HG03354 (cell line): ENCODE data around the gene SPRED1.
"Not testable (repeated sequence)": the region's sequence is repeated elsewhere in the genome, so short reads cannot be mapped to it uniquely, and the experiment has no call there.

Experiments used
- ATAC-seq: cut with Tn5 transposase; IDR thresholded peaks from one replicate; pipeline ENCODE4 v1.9.1; 2021; ENCODE audit warnings: mild to moderate bottlenecking; ENCODE audit not compliant: unreplicated experiment, poor library complexity, severe bottlenecking

The SPRED1 gene

DNA sequence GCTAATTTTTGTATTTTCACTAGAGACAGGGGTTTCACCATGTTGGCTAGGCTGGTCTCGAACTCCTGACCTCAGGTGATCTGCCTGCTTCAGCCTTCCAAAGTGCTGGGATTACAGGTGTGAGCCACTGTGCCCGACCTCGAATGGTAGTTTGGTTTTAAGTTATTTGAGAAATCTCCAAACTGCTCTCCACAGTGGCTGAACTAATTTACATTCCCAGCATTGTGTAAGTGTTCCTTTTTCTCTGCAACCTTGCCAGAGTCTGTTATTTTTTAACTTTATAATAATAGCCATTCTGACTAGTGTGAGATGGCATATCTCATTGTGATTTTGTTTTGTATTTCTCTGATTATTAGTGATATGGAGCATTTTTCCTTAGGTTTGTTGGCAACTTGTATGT lies 19.8 kb downstream of the SPRED1 start:
- not testable (repeated sequence) for ATAC-seq

DNA sequence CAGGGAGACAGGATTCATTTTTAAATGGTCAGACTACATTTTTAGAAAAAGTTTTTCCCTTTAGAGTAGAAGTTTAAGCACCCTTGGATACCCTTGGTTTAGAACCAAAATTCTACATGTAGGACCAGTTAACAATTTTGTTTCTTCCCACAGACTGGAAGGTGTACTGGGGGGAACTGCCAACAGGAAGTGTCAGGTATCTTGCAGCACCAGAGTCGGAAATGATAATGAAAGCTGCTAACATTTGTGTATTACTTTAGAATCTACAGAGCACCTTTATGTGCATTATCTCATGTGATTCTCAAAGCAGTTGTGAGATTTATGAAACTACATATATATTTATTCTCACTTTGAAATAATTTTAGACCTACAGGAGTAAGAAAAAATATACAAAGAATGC lies 21.5 kb downstream of the SPRED1 start:
- ATAC-seq, result no peak

DNA sequence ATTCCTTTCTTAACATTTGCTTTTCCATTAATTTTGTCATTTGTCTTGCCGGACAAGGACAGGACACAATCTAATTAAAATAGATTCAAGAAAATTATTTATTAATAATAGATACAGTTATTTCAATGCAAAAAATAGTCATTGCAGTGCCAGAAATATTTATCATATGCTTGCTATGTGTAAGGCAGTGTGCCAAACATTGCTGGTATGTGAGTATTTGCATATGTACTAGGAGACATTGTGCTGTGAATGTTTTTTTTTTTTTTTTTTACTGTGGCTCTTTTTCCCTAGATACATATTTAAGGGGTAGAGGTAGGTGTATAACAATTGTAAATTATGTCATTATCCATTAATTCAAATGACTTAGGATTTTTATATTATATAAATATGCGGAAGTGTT lies 23.3 kb downstream of the SPRED1 start:
- no peak for ATAC-seq

DNA sequence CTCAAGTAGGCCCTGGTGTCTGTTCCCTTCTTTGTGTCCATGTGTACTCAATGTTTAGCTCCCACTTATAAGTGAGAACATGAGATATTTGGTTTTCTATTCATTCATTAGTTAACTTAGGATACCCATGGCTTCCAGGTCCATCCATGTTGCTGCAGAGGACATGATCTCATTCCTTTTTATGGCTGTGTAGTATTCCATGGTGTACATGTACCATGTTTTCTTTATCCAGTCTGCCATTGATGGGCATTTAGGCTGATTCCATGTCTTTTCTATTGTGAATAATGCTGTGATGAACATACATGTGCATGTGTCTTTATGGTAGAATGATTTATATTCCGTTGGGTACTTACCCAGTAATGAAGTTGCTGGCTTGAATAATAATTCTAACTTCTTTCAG lies 24.6 kb downstream of the SPRED1 start:
- not testable (repeated sequence) for ATAC-seq

DNA sequence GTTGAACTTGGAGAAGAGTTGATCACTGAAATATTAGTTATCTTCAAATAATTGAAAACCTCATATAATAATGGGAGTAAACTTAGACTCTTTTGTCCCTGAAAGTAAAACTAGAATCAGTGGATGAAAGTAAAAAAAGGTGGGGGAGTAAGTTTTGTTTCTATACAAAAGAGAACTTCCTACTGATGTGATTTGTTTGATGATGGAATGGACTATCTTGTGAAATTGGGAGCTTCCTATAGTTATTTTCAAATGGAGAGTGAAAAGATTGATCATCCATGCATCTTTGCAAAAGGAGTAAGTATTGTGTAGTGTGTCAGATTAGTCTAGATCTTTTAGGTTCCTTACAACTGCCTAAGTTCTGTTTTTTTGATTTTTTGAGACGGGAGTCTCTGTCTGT lies 28.4 kb downstream of the SPRED1 start:
- no peak for ATAC-seq

DNA sequence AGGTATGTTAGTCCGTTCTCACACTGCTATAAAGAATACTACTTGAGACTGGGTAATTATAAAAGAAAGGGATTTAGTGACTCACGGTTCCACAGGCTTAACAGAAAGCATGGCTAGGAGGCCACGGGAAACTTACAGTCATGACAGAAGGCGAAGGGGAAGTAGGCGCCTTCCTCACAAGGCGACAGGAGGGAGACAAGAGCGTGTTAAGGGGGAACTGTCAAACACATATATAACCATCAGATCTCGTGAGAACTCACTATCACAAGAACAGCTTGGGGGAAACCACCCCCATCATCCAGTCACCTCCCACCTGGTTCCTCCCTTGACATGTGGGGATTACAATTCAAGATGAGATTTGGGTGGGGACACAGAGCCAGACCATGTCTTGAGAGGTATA lies 30.4 kb downstream of the SPRED1 start:
- no peak for ATAC-seq

DNA sequence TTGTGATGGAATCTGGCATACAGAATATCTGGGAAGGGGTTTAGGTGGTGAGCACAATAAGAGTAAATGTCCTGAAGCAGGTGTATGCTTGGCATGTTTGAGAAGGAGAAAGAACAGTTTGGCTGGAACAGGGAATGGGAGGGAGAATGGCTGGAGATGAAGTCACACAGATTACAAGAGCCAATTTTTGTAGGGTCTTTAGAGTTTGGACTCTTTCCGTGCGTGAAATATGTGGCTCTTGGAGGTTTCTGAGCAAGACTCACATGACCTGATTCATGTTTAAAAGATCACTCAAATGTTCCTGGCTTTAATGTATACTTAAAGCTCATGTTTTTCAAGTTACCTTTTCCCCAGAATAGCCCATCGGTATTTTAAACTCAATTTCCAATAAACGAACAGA lies 32.8 kb downstream of the SPRED1 start:
- no peak for ATAC-seq

DNA sequence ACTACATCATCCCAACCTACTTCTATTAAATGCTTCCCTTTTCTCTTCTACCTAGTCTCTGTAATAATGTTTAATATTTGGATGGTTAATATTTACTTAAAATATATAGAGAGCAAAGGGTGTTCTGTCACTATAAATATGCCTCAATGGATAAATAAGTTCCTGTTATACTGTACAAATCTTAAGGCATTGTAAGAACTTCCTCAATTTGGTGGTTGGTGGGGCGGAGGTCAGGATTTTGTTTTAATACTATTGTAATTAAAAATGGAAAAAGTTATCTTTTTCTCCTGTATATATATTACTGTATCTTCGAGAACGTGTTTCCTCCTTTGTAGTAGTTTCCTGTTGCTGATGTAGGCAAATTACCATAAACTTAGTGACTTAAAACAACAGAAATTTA lies 41.5 kb downstream of the SPRED1 start:
- ATAC-seq, result no peak

DNA sequence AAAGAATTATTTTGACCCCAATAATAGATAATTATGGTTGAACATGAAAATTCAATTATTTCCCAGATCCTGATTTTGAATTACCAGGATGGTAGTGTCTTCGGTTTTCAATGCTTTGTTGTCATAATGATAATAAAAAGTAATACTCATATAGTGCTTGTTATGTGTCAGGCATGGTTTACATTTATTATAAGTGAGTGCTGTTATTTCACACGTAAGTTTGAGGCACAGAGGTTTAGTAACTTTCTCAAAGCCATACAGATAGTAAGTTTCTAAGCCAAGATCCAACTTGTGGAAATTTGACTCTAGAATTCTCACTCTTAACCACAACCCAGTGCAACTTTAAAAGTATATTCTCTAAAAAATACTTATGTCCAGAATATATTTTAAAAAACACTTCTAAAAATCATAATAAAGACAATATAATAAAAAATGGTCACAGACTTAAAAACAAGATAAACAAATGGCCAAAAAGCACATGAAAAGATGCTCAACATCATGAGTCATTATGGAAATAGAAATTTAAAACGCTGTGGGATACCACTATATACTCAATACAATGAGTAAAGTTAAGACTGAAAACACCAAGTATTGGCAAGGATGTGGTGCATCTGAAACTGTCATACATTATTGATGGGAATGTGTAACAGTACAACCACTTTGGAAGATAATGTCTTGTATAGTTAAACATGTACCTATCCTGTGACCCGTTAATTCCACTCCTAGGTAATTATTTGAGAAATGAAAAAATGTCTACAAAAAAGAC lies 45.2 kb downstream of the SPRED1 start:
- ATAC-seq, result peak; percentile 57

DNA sequence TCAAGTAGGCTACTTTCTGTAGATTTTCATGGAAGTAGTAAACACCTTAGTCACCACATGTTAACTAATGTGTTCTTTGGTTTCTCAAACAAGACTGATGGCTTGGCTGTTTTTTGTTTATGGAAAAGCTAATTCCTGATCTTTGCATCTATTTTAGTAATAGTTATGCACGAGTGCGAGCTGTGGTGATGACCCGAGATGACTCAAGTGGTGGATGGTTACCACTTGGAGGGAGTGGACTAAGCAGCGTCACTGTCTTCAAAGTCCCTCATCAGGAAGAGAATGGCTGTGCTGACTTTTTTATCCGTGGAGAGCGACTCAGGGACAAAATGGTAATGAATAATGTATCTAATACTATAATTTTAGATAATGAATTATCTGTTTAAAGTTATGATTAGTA lies 46.6 kb downstream of the SPRED1 start:
- ATAC-seq, result no peak

DNA sequence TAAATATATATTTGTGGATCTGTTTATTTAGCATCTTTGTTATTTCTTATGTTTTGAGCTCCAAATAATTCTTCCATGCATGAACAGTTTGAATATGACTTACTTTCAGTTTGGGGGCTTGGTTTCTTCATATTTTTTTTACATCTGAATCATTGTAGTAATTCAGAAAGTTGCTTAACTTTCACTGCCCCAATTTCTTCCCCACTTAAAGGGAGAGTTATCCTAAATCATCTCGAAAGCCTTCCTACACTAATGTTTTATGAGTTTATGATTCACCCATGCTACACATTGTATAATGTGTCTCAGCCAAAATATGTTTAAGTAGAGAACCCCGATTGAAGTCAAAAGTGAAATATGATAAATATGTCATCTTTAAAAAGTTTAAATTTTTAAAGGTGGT lies 47.8 kb downstream of the SPRED1 start:
- no peak for ATAC-seq

DNA sequence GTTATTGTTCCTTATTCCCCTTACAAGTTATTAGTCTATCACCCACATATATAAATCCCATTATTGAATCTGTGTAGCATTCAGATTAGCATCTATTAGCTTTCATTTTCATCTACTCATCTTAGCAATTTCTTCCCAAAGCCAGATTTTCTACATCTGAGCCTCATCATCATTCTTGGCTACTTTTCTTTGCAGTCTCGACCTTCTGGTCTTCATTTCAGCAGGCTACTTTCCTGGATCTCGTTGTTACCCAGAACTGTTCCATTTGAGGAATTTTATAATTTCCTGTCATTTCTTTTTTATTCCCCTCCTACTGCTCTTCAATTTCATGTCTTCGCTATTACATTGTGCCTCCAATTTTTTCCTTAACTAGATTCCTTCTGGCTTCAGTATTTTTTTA lies 51.8 kb downstream of the SPRED1 start:
- no peak for ATAC-seq

DNA sequence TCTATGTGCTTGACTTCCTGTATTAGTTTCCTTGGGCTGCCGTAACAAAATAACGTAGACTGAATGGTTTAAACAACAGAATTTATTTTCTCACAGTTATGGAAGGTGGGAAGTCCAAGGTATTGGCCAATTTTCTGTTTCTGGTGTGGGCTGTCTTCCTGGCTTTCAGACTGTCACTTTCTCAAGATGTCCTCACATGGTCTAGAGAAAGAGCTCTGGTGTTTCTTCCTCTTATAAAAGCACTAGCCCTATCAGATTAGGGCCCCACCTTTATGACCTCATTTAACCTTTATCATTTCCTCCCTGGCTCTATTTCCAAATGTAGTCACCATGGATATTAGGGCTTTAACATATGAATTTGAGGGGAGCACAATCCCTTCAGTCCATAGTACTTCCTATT lies 54.6 kb downstream of the SPRED1 start:
- ATAC-seq, result no peak

DNA sequence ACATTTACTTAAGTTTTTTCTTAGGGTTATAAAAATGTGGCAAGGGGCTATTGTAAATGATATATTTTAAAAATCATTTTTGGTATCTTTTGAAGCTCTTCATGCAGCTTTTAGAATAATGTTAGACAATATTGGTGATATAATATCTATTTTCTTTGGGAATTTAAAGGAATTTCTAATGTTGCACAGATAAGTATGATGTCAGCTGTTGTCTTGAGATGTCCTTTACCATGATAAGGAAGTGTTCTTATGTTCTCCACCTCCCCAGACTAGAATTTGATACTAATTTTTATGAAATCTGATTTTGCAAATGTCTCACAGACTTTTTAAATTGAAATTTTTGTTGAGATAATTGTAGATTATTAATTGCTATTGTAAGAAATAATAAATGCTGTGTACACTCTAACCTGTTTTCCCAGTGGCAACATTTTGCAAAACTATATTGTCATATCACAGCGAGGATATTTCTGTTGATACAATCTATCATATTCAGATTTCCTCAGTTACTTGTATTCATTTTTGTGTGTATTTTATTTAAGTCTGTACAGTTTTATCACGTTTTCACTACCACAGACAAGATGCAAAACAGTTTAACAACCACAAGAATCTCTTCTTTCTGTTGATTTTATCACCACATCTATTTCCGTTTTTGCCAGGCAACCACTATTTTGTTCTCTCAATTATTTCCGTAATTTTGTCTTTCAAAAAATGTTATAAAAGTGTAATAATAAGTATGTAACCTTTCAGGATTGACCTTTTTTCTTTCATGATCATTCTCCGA lies 55.4 kb downstream of the SPRED1 start:
- no peak for ATAC-seq

DNA sequence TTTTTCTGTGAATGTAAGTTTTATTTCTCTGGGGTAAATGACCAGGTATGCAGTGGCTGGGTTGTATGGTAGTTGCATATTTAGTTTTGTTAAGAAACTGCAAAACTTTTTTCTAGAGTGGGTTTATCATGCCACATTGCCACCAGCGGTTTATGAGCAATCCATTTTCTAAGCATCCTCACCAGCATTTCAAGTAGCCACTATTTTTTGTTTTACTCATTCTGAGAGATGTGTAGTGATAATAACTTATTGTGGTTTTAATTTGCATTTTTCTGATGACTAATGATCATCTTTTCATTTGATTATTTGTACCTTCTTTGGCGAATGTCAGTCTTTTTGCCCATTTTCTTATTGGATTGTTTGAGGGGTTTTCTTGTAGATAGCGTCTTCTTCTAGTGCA lies 56.2 kb downstream of the SPRED1 start:
- peak; percentile 62 for ATAC-seq

DNA sequence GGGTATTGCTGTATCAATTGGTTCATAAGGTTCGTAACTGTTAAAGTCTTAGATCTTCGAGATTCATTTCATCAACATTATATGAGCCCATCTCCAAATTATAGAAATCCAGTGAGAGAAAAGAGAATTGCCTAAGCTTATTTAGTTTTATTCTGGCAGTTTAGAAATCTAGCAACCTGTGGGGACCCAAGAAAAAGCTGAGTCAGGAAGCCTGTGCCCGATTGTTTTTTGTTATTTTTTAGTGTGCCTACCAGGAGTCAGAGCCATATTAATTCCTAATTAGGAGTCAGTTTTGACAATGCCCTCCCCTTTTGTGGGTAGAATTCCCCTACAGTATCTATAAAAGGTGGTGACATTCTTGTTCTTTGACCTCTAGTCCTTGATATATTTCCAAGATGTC lies 59.6 kb downstream of the SPRED1 start:
- ATAC-seq, result no peak

DNA sequence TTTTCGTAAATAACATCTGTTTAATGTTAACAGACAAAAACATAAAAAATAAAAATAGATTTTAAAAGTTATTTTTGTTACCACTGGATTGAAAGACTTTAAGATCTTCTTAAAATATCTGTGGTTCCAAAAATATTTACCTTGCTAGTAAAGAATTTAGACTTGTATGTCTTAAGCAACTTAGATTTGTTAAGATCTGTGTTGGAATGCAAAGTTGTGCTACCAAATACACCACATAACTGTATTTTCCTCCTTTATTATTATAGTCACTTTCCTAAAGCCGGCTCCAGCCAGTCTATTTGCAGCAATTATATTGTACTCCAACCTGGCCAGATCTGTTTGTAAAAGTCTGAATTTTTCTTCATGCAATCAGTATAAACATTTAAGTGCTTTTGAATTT lies 63.7 kb downstream of the SPRED1 start:
- no peak for ATAC-seq

DNA sequence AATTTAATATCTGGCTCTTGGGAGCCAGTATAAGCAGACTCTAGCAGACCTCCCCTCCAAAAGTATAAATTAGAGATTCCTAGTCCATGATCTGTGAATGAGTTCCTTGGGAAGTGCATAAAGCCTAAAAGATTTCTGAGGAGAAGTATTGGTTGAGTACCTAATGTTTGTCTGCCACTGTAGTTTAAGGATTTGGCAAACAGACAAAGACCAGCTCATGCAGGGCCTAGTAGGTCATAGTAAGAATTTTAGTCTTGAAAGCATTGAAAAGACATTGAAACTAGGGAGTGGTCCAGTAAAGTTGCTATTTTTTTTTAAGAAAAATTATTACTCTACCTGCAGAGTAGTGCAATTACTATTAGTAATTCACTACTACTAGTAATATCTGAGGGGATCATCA lies 67.5 kb downstream of the SPRED1 start:
- no peak for ATAC-seq

DNA sequence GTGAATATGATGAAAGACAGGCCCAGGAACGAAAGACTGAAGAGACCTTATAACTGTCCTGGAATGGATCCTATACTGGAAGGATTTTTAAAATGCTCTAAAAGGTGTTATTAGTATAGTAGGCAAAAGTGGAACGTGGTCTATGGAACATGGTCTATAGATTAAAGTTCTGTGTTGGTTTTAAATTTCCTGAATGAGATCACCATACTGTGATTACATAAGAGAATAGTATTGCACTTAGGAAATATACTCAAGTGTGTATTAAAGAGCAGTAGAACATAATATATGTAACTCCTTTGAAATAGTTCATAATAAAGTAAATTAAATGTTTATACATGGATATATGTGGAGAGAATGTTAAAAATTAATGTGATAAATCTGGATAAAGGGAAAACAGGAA lies 68.2 kb downstream of the SPRED1 start:
- no peak for ATAC-seq

DNA sequence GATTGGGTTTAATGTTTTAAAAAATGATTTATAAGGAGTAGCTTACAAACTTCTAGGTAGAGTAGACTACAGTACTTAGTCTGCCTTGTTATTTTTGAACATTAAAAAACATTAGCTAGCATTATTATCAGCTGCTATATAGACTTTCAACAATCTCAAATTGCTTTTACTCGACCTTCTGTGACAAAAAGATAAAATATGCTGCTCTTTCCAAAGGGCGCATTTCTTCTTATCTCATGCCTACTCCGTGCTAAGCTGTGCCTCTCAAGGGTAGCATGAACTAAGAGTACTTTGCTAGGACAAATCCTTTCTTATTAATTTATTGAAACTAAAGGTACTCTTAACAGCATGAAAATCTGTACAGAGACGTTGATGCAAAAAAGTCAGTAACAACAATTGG lies 71.3 kb downstream of the SPRED1 start:
- no peak for ATAC-seq

DNA sequence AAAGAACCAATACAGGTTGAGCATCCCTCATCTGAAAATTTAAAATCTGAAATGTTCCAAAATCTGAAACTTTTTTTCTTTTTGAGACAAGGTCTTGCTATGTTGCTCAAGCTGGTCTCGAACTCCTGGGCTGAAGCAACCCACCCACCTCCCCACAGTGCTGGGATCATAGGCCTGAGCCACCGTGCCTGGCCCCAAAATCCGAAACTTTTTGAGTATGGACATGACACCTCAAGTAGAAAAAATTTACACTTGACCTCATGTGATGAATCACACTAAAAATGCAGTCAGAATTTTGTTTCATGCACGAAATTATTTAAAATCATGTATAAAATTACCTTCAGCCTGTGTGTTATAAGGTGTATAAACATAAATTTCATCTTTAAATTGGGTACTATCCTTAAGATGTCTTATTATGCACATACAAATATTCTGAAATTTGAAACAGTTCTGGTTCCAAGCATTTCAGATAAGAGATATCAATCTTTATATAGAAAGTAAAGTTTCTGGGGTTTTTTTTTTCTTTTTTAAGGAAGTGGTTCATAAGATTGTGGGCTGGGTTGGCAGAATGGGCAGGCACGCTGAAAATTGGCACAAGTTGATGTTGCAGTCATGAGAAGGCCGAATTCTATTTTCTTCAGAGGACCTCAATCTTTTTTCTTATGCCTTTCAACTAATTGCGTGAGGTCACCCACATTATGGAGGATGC lies 72.5 kb downstream of the SPRED1 start:
- no peak for ATAC-seq
